SU-DHL-6 (cell line): ENCODE measurements around the gene CAGE1.

Source experiments
- H2AFZ ChIP-seq: fragments of 200-600 bp; sonication (generic); 2 replicates; pipeline ENCODE4 v1.6.1; 2014; ENCODE audit warnings: low read depth, mild to moderate bottlenecking, moderate library complexity, mixed read lengths, antibody characterized with exemption, low read length; ENCODE audit not compliant: severe bottlenecking
- H3F3A ChIP-seq: fragments of 200-600 bp; shearing (Covaris generic); 2 replicates; pipeline ENCODE4 v1.6.0; 2016; ENCODE audit warnings: antibody characterized with exemption, mild to moderate bottlenecking; ENCODE audit not compliant: insufficient read depth
- H3K27ac ChIP-seq: fragments of 200-600 bp; sonication (generic); 2 replicates; pipeline ENCODE4 v1.5.1; 2016; ENCODE audit warnings: low read depth, mild to moderate bottlenecking, low read length, moderate library complexity, mixed read lengths
- H3K27me3 ChIP-seq: fragments of 200-600 bp; sonication (generic), shearing (Covaris generic); 2 replicates; pipeline ENCODE4 v1.6.0; 2014; ENCODE audit warnings: mild to moderate bottlenecking, low read length
- H3K36me3 ChIP-seq: fragments of 200-600 bp; sonication (generic); 2 replicates; pipeline ENCODE4 v1.6.1; 2014; ENCODE audit warnings: mild to moderate bottlenecking, low read length, mixed read lengths
- H3K4me2 ChIP-seq: fragments of 300-600, 200-600 bp; shearing (Covaris generic), sonication (generic); 2 replicates; pipeline ENCODE4 v1.6.0; 2014; ENCODE audit warnings: low read length, low read depth, mild to moderate bottlenecking; ENCODE audit not compliant: poor library complexity, severe bottlenecking
- H3K4me3 ChIP-seq: fragments of 200-600 bp; sonication (generic); 2 replicates; pipeline ENCODE4 v1.5.1; 2014; ENCODE audit warnings: antibody characterized with exemption, low read length, mild to moderate bottlenecking, mixed read lengths; ENCODE audit not compliant: insufficient read depth, poor library complexity, severe bottlenecking
- H3K79me2 ChIP-seq: fragments of 200-600 bp; sonication (generic); 2 replicates; pipeline ENCODE4 v1.6.1; 2014; ENCODE audit warnings: mild to moderate bottlenecking, low read length, moderate library complexity; ENCODE audit not compliant: insufficient read depth
- H3K9ac ChIP-seq: fragments of 200-600 bp; sonication (generic); 2 replicates; pipeline ENCODE4 v1.7.0; 2014; ENCODE audit warnings: mild to moderate bottlenecking, low read length
- H3K9me2 ChIP-seq: fragments of 200-600 bp; sonication (generic); replicated peaks from 2 replicates; pipeline ENCODE4 v1.6.1; 2014; ENCODE audit warnings: low read length; ENCODE audit not compliant: insufficient read depth
- H3K9me3 ChIP-seq: fragments of 200-600 bp; sonication (generic); 2 replicates; pipeline ENCODE4 v1.6.1; 2014; ENCODE audit warnings: low read length, mixed read lengths; ENCODE audit not compliant: insufficient read depth
- H4K20me1 ChIP-seq: fragments of 200-600 bp; sonication (generic); 2 replicates; pipeline ENCODE4 v1.6.1; 2014; ENCODE audit warnings: low read depth, mild to moderate bottlenecking, antibody characterized with exemption, low read length, moderate library complexity, mixed read lengths
- CTCF ChIP-seq: fragments of 200-600 bp; sonication (generic); IDR thresholded peaks from one replicate; pipeline ENCODE4 v1.5.1; 2017; ENCODE audit warnings: antibody characterized with exemption, mild to moderate bottlenecking, low read length, moderate library complexity; ENCODE audit not compliant: insufficient read depth, poor library complexity, severe bottlenecking
- EZH2phosphoT487 ChIP-seq: fragments of 200-600 bp; sonication (generic), shearing (Covaris generic); conservative IDR thresholded peaks from 2 replicates; pipeline ENCODE4 v1.6.1; 2018; ENCODE audit warnings: mild to moderate bottlenecking, antibody characterized with exemption, low read length, moderate library complexity, mixed read lengths

Gene CAGE1

GRCh38 chr6:7381092-7381491 is 8.4 kb downstream of the CAGE1 start:
- Histone ChIP-seq H3K27me3 (no peaks in the 10 kb centered on the region), H3K9me3 (no peaks in the 10 kb centered on the region), H4K20me1 (no peaks in the 10 kb centered on the region), H3F3A (no peaks in the 10 kb centered on the region), H3K9me2 (no peaks in the 10 kb centered on the region), H3K4me2 (no peak overlapping the region), H3K79me2 (no peaks in the 10 kb centered on the region), H3K4me3 (no peak overlapping the region), H3K36me3 (no peaks in the 10 kb centered on the region), H3K9ac (no peak overlapping the region), H3K27ac (no peak overlapping the region), H2AFZ (no peak overlapping the region)
- no peak for TF ChIP-seq CTCF

GRCh38 chr6:7378740-7379139 is 10.8 kb downstream of the CAGE1 start:
- Histone ChIP-seq H3K4me2 (no peak overlapping the region), H4K20me1 (no peaks in the 10 kb centered on the region), H3K36me3 (no peaks in the 10 kb centered on the region), H3K9me2 (no peaks in the 10 kb centered on the region), H3K9me3 (no peaks in the 10 kb centered on the region), H3K4me3 (no peak overlapping the region), H3K9ac (no peak overlapping the region), H2AFZ (no peak overlapping the region), H3K27me3 (no peaks in the 10 kb centered on the region), H3K79me2 (no peaks in the 10 kb centered on the region), H3F3A (no peaks in the 10 kb centered on the region), H3K27ac (no peak overlapping the region)
- no peak for TF ChIP-seq CTCF
- TF ChIP-seq EZH2phosphoT487, result no peak

GRCh38 chr6:7377961-7378360 is 11.6 kb downstream of the CAGE1 start:
- H3K4me3 ChIP-seq, result no peak overlapping the region
- no peaks in the 10 kb centered on the region for H3K79me2 ChIP-seq
- no peaks in the 10 kb centered on the region for H3K27me3 ChIP-seq
- H3F3A ChIP-seq, result no peaks in the 10 kb centered on the region
- no peak overlapping the region for H3K27ac ChIP-seq
- no peaks in the 10 kb centered on the region for H3K9me3 ChIP-seq
- no peaks in the 10 kb centered on the region for H4K20me1 ChIP-seq
- H3K36me3 ChIP-seq, result no peaks in the 10 kb centered on the region
- H3K4me2 ChIP-seq, result no peak overlapping the region
- no peaks in the 10 kb centered on the region for H3K9me2 ChIP-seq
- H3K9ac ChIP-seq, result no peak overlapping the region
- TF ChIP-seq EZH2phosphoT487, result no peak
- no peak for TF ChIP-seq CTCF
- no peak overlapping the region for H2AFZ ChIP-seq

- Histone ChIP-seq H4K20me1 (no peaks in the 10 kb centered on the region), H3F3A (no peaks in the 10 kb centered on the region), H3K4me3 (no peak overlapping the region), H3K9me3 (no peaks in the 10 kb centered on the region), H3K27ac (no peak overlapping the region), H2AFZ (no peak overlapping the region), H3K36me3 (no peaks in the 10 kb centered on the region), H3K9me2 (no peaks in the 10 kb centered on the region), H3K9ac (no peak overlapping the region), H3K79me2 (no peaks in the 10 kb centered on the region), H3K4me2 (no peak overlapping the region), H3K27me3 (no peaks in the 10 kb centered on the region)
- TF ChIP-seq EZH2phosphoT487 (no peak), CTCF (no peak)
Measured at GRCh38 chr6:7373739-7374138, 15.8 kb downstream of the CAGE1 start.
